Stomach (tissue), 4 donors: ENCODE measurements around the gene NT5DC3.

Source experiments
- EP300 ChIP-seq: sonication (generic); formaldehyde crosslinking; IDR thresholded peaks from one replicate; pipeline ENCODE4 v1.6.1; 2017; ENCODE audit warnings: antibody characterized with exemption
- POLR2A ChIP-seq, 4 donors: fragments of 450-650 bp; IDR thresholded peaks; one replicate each; pipeline ENCODE4 v1.6.1; 2016; ENCODE audit warnings: antibody characterized with exemption in 4 of 4, control low read depth in 2 of 4, mild to moderate bottlenecking in 1 of 4, moderate library complexity in 1 of 4
- POLR2AphosphoS5 ChIP-seq, 3 donors: sonication (generic); formaldehyde crosslinking; IDR thresholded peaks; one replicate each; pipeline ENCODE4 v1.6.1; 2016; ENCODE audit warnings: antibody characterized with exemption in 3 of 3
- TF ChIP-seq, protein P1 (sequence below), 7 experiments: fragments of 450-650 bp in 4 of 7; fragments of 200-600 bp in 3 of 7; sonication (generic) in 3 of 7; IDR thresholded peaks; one replicate each; pipeline ENCODE4 v1.5.1; 2016 to 2019; ENCODE audit warnings: antibody characterized with exemption in 7 of 7, control low read depth in 2 of 7, mild to moderate bottlenecking in 1 of 7

DNA sequence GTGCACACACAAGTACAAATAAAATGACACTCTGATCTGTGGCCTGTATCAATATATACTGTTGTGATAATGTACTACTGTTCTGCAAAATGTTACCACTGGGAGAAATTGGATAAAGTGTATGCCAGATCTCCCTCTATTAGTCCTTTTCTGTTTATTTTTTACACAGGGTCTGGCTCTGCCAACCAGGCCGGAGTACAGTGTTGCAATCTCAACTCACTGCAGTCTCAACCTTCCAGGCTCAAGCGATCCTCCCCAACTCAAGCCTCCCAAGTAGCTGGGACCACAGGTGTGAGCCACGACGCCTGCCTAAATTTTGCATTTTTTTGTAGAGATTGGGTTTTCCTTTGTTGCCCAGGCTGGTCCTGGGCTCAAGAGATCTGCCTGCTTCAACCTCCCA is 1.9 kb downstream of the NT5DC3 start:
- TF ChIP-seq EP300: no peak
- no peak for TF ChIP-seq POLR2A (IDR thresholded peaks at IDR 0.05)
- TF ChIP-seq, protein P1, sequence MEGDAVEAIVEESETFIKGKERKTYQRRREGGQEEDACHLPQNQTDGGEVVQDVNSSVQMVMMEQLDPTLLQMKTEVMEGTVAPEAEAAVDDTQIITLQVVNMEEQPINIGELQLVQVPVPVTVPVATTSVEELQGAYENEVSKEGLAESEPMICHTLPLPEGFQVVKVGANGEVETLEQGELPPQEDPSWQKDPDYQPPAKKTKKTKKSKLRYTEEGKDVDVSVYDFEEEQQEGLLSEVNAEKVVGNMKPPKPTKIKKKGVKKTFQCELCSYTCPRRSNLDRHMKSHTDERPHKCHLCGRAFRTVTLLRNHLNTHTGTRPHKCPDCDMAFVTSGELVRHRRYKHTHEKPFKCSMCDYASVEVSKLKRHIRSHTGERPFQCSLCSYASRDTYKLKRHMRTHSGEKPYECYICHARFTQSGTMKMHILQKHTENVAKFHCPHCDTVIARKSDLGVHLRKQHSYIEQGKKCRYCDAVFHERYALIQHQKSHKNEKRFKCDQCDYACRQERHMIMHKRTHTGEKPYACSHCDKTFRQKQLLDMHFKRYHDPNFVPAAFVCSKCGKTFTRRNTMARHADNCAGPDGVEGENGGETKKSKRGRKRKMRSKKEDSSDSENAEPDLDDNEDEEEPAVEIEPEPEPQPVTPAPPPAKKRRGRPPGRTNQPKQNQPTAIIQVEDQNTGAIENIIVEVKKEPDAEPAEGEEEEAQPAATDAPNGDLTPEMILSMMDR (IDR thresholded peaks at IDR 0.05): no peak
- no peak for TF ChIP-seq POLR2AphosphoS5 (IDR thresholded peaks at IDR 0.05)
